Gastrocnemius medialis (tissue), 4 donors: ENCODE results near the gene BANK1. TPM values are rescaled to one million over a fixed set of nuclear protein-coding genes. Genes with fewer than 3 reads are reported as not detected.

Experiments used
- ATAC-seq, 2 donors: fragments of 150-250 bp; one replicate each; pipeline ENCODE4 v1.9.1; 2016
- DNase-seq, 2 donors: peaks; one replicate each; pipeline ENCODE4 v3.0.0-alpha.2; 2019
- H3K27ac ChIP-seq, 4 donors: fragments of 200-600 bp; sonication (generic); 1 replicate in 1 of 4; 2 replicates in 3 of 4; pipeline ENCODE4 v1.5.1; 2016 to 2018; ENCODE audit warnings: mild to moderate bottlenecking in 2 of 4, moderate library complexity in 1 of 4
- H3K27me3 ChIP-seq, 3 donors: fragments of 200-600 bp; sonication (generic) in 2 of 3; 1 replicate in 1 of 3; 2 replicates in 2 of 3; pipeline versions ENCODE4 v1.5.1 to v1.6.0; 2016 to 2019; ENCODE audit warnings: mild to moderate bottlenecking in 1 of 3, moderate library complexity in 1 of 3
- H3K36me3 ChIP-seq, 2 donors: fragments of 200-600 bp; sonication (generic) in 1 of 2; one replicate each; pipeline ENCODE4 v1.5.1; 2017 to 2018
- H3K4me1 ChIP-seq, 2 donors: fragments of 200-600 bp; sonication (generic) in 1 of 2; one replicate each; pipeline ENCODE4 v1.5.1; 2016 to 2017; ENCODE audit warnings: mild to moderate bottlenecking in 2 of 2
- H3K4me3 ChIP-seq, 4 donors: fragments of 200-600 bp; sonication (generic) in 3 of 4; 1 replicate in 1 of 4; 2 replicates in 3 of 4; pipeline ENCODE4 v1.5.1; 2016 to 2019; ENCODE audit warnings: mild to moderate bottlenecking in 2 of 4
- H3K9me3 ChIP-seq, 3 donors: fragments of 200-600 bp; sonication (generic) in 2 of 3; 1 replicate in 1 of 3; 2 replicates in 2 of 3; pipeline ENCODE4 v1.5.1; 2016 to 2019
- POLR2A ChIP-seq, 2 donors: fragments of 450-650 bp; IDR thresholded peaks; one replicate each; pipeline ENCODE4 v1.6.1; 2017; ENCODE audit warnings: antibody characterized with exemption in 2 of 2, mild to moderate bottlenecking in 2 of 2, moderate library complexity in 2 of 2
- in situ Hi-C, 4 donors: fragments of 200-750 bp; cut with MboI; loops; one replicate each; pipeline versions ENCODE4 v1.15.0 to v1.8.0; 2017; ENCODE audit warnings: low sequenced_read_pairs in 4 of 4
- intact Hi-C: fragments of 100-400 bp; cut with DNase I; formaldehyde crosslinking; loops from one replicate; pipeline ENCODE4 v1.15.1; 2023; ENCODE audit warnings: low total_unique reads
- total RNA-seq, 4 donors: library from RNA; depleted of rRNA; stranded (reverse); fragments of >200 nt; gene quantifications; one replicate each; pipeline versions ENCODE4 v1.1.0 to v1.2.3, GENCODE V29; 2016
- TF ChIP-seq, protein P1 (sequence below), 5 experiments: fragments of 450-650 bp in 3 of 5; fragments of 200-600 bp in 2 of 5; sonication (generic) in 2 of 5; IDR thresholded peaks in 4 of 5; conservative IDR thresholded peaks in 1 of 5; 1 replicate in 4 of 5; 2 replicates in 1 of 5; pipeline ENCODE4 v1.5.1; 2016 to 2019; ENCODE audit warnings: antibody characterized with exemption in 5 of 5, mild to moderate bottlenecking in 3 of 5, moderate library complexity in 3 of 5

Gene BANK1
- total RNA-seq, 4 donors from 2014 or later: 0.10 to 0.91 (median 0.26) TPM

DNA sequence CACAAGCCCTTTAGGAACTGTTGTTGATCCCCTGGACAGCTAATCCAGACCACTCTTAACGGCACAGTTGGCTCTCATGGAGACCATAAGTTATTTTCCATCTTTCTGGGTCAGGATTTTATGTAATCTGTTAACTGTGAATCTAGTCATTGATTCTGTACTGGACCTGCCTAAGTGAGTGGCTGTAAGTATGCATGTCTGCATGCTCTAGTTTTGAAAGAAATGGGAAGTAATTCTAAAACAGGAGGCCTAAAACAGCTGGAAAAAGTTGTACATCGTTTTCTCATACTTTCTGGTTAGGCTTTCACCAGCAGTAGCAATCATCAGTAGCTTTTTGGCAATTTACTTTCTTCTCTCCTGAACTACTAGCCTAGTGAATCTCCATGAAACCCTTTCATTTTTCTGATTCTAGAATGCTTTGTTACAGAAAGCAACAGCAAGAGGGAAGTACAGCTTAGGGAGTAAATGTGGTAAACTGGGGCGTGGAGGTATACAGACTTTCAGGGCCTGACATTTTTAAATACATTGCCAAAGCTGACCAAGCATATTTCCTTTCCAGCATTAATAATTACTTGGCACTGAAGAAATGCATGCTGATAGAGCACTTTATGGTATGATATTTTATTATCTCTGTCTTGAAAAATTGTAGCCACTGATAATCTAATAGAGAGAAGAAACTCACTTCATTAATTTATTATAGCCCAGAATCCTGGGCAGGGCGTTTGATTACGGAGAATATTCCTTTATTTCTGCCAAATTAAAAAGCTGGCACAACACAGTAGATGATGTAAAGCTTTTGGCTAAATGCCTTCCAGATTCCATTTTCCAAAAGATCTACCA lies 202.7 kb downstream of the BANK1 start:
- H3K9me3 ChIP-seq: no peaks in the 10 kb centered on the region
- H3K36me3 ChIP-seq: no peaks in the 10 kb centered on the region
- intact Hi-C loops: no loop called here
- no peaks in the 10 kb centered on the region for H3K27me3 ChIP-seq
- in situ Hi-C loops: no loop called here
- ATAC-seq: no peak
- no peaks in the 10 kb centered on the region for H3K4me1 ChIP-seq
- H3K4me3 ChIP-seq: no peak overlapping the region
- no peak for DNase-seq
- no peak overlapping the region for H3K27ac ChIP-seq
- TF ChIP-seq POLR2A (IDR thresholded peaks at IDR 0.05): no peak
- TF ChIP-seq, protein P1, sequence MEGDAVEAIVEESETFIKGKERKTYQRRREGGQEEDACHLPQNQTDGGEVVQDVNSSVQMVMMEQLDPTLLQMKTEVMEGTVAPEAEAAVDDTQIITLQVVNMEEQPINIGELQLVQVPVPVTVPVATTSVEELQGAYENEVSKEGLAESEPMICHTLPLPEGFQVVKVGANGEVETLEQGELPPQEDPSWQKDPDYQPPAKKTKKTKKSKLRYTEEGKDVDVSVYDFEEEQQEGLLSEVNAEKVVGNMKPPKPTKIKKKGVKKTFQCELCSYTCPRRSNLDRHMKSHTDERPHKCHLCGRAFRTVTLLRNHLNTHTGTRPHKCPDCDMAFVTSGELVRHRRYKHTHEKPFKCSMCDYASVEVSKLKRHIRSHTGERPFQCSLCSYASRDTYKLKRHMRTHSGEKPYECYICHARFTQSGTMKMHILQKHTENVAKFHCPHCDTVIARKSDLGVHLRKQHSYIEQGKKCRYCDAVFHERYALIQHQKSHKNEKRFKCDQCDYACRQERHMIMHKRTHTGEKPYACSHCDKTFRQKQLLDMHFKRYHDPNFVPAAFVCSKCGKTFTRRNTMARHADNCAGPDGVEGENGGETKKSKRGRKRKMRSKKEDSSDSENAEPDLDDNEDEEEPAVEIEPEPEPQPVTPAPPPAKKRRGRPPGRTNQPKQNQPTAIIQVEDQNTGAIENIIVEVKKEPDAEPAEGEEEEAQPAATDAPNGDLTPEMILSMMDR (IDR thresholded peaks at IDR 0.05 in 4 of 5, conservative IDR thresholded peaks at IDR 0.05 in 1 of 5): no peak

- no peak overlapping the region for H3K27ac ChIP-seq
- no peaks in the 10 kb centered on the region for H3K9me3 ChIP-seq
- H3K36me3 ChIP-seq: no peaks in the 10 kb centered on the region
- TF ChIP-seq, protein P1 (IDR thresholded peaks at IDR 0.05 in 4 of 5, conservative IDR thresholded peaks at IDR 0.05 in 1 of 5): no peak
- TF ChIP-seq POLR2A (IDR thresholded peaks at IDR 0.05): no peak
- intact Hi-C loops (no loop called here), in situ Hi-C loops (no loop called here)
- H3K27me3 ChIP-seq: no peaks in the 10 kb centered on the region
- no peaks in the 10 kb centered on the region for H3K4me1 ChIP-seq
- ATAC-seq: no peak
- no peak for DNase-seq
- no peak overlapping the region for H3K4me3 ChIP-seq
Measured at GRCh38 chr4:101993842-101994775, 203.6 kb downstream of the BANK1 start.

GRCh38 chr4:102007959-102008425 lies 217.5 kb downstream of the BANK1 start:
- in situ Hi-C loops (no loop called here), intact Hi-C loops (no loop called here)
- DNase-seq (no peak), ATAC-seq (no peak)
- no peak overlapping the region for H3K27ac ChIP-seq
- no peaks in the 10 kb centered on the region for H3K4me1 ChIP-seq
- no peaks in the 10 kb centered on the region for H3K9me3 ChIP-seq
- H3K4me3 ChIP-seq: no peak overlapping the region
- no peaks in the 10 kb centered on the region for H3K36me3 ChIP-seq
- TF ChIP-seq POLR2A (IDR thresholded peaks at IDR 0.05): no peak
- TF ChIP-seq, protein P1 (IDR thresholded peaks at IDR 0.05 in 4 of 5, conservative IDR thresholded peaks at IDR 0.05 in 1 of 5): no peak
- no peaks in the 10 kb centered on the region for H3K27me3 ChIP-seq

DNA sequence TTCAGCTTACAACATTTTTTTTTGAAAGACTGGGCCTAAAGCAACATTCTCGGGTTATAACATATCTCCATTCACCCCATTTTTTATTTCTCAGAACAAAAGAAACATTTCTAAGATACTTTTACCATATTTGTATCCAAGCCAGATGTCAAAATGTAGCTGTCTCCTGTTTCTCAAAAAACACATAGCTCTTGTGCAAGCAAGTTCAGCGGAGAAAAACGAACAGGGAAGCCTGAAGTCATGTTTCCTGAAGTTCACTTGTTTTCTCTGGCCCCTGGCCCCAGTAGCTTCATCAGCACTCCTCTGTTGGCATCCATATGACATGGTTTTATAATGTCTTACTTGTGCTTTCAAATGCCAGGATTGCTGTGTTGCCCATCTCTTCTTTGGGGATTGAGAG lies 218.2 kb downstream of the BANK1 start:
- no peak for ATAC-seq
- H3K4me1 ChIP-seq: no peaks in the 10 kb centered on the region
- no peak for TF ChIP-seq POLR2A (IDR thresholded peaks at IDR 0.05)
- TF ChIP-seq, protein P1 (IDR thresholded peaks at IDR 0.05 in 4 of 5, conservative IDR thresholded peaks at IDR 0.05 in 1 of 5): no peak
- H3K4me3 ChIP-seq: no peak overlapping the region
- no peak for DNase-seq
- no peak overlapping the region for H3K27ac ChIP-seq
- no peaks in the 10 kb centered on the region for H3K27me3 ChIP-seq
- in situ Hi-C loops: no loop called here
- intact Hi-C loops: no loop called here
- H3K9me3 ChIP-seq: no peaks in the 10 kb centered on the region
- H3K36me3 ChIP-seq: no peaks in the 10 kb centered on the region
